Common myeloid progenitor, CD34-positive (primary cell): ENCODE results near the gene ITPRIP.

Experiments
- CTCF ChIA-PET: fragments of 350-600 bp; sonication (Branson Sonifier 250); formaldehyde crosslinking; loops from one replicate; lab custom pipeline; 2021; ENCODE audit warnings: antibody characterized with exemption; lab: Charles Lee
- POLR2A ChIA-PET: fragments of 350-600 bp; sonication (Branson Sonifier 250); formaldehyde crosslinking; loops from one replicate; lab custom pipeline; 2021; ENCODE audit warnings: antibody characterized with exemption; lab: Charles Lee
- DNase-seq, 3 donors: peaks; one replicate each; pipeline versions ENCODE4 v3.0.0 to v3.0.0-alpha.2; 2013
- H3K27ac ChIP-seq, 2 experiments: 1 replicate in 1 of 2; 2 replicates in 1 of 2; pipeline ENCODE4 v1.7.0; 2013; ENCODE audit warnings: inconsistent platforms in 2 of 2, low read length in 2 of 2, mild to moderate bottlenecking in 2 of 2, low read depth in 1 of 2, moderate library complexity in 1 of 2; ENCODE audit not compliant: severe bottlenecking in 2 of 2, insufficient read depth in 1 of 2, poor library complexity in 1 of 2
- H3K27me3 ChIP-seq, 5 experiments: replicated peaks in 2 of 5; 1 replicate in 3 of 5; 2 replicates in 2 of 5; pipeline versions ENCODE4 v1.6.1 to v1.7.0; 2013; ENCODE audit warnings: low read length in 4 of 5, mild to moderate bottlenecking in 2 of 5, moderate library complexity in 2 of 5, inconsistent platforms in 1 of 5; ENCODE audit not compliant: insufficient read depth in 5 of 5, control insufficient read depth in 4 of 5
- H3K36me3 ChIP-seq, 4 experiments: 1 replicate in 2 of 4; 2 replicates in 2 of 4; pipeline versions ENCODE4 v1.6.1 to v1.7.0; 2013; ENCODE audit warnings: low read length in 3 of 4, control low read depth in 1 of 4, mild to moderate bottlenecking in 1 of 4; ENCODE audit not compliant: control insufficient read depth in 4 of 4, insufficient read depth in 4 of 4
- H3K4me1 ChIP-seq, 4 experiments: 1 replicate in 3 of 4; 2 replicates in 1 of 4; pipeline versions ENCODE4 v1.6.1 to v1.7.1; 2013; ENCODE audit warnings: low read length in 3 of 4, mild to moderate bottlenecking in 3 of 4, control low read depth in 1 of 4, inconsistent platforms in 1 of 4, moderate library complexity in 1 of 4; ENCODE audit not compliant: control insufficient read depth in 4 of 4, insufficient read depth in 4 of 4; ENCODE audit errors: control extremely low read depth in 1 of 4
- H3K4me3 ChIP-seq, 7 experiments: 1 replicate in 4 of 7; 2 replicates in 3 of 7; pipeline versions ENCODE4 v1.5.1 to v1.7.0; 2013; ENCODE audit warnings: mild to moderate bottlenecking in 7 of 7, low read length in 6 of 7, moderate library complexity in 6 of 7, inconsistent platforms in 2 of 7, low read depth in 2 of 7, control low read depth in 1 of 7; ENCODE audit not compliant: insufficient read depth in 4 of 7, control insufficient read depth in 1 of 7; ENCODE audit errors: extremely low read depth in 1 of 7
- H3K9me3 ChIP-seq, 5 experiments: 1 replicate in 4 of 5; 2 replicates in 1 of 5; pipeline versions ENCODE4 v1.6.1 to v1.7.1; 2013; ENCODE audit warnings: low read length in 4 of 5, mild to moderate bottlenecking in 2 of 5, inconsistent platforms in 1 of 5, low read depth in 1 of 5, moderate library complexity in 1 of 5; ENCODE audit not compliant: control insufficient read depth in 4 of 5, insufficient read depth in 2 of 5; ENCODE audit errors: control extremely low read depth in 1 of 5
- WGBS: methylation state at CpG from one replicate; pipeline ENCODE4 v1.1.5; 2013; ENCODE audit not compliant: insufficient coverage; 5-methylcytosine and 5-hydroxymethylcytosine counted together

The ITPRIP gene

GRCh38 chr10:104274762-104275721 lies 63.2 kb downstream of the ITPRIP start:
- Histone ChIP-seq H3K4me1 (peaks cover 0 to 20% (median 9%) of the 10 kb centered on the region in 4 experiments), H3K27me3 (no peaks in the 10 kb centered on the region), H3K27ac (no peak overlapping the region), H3K4me3 (peak overlapping the region in 6 of 7 experiments; percentile 35 to 75 (median 50)), H3K36me3 (no peaks in the 10 kb centered on the region), H3K9me3 (no peaks in the 10 kb centered on the region)
- WGBS: 29% methylated on average over 38 of the region's 42 CpGs
- peak; percentile 51 to 65 (median 58) for DNase-seq
- CTCF ChIA-PET: interaction anchor here (0.9 to 9.6 kb wide), 32 partner anchors 8 to 385 kb away, joined by 3 to 207 read pairs (median 6); partner anchors contain the start of genes CFAP43, CFAP58, GSTO1 and ITPRIP
- POLR2A ChIA-PET: interaction anchor here (0.7 to 2.0 kb wide), 3 partner anchors 13 to 154 kb away, joined by 3 to 13 read pairs (median 4); partner anchors contain the start of gene GSTO1

GRCh38 chr10:104273899-104274575 lies 64.2 kb downstream of the ITPRIP start:
- Histone ChIP-seq H3K9me3 (no peaks in the 10 kb centered on the region), H3K36me3 (no peaks in the 10 kb centered on the region), H3K4me3 (peak overlapping the region in 1 of 7 experiments; percentile 75), H3K27ac (no peak overlapping the region), H3K4me1 (peaks cover 8 to 25% (median 14%) of the 10 kb centered on the region in 4 experiments), H3K27me3 (no peaks in the 10 kb centered on the region)
- POLR2A ChIA-PET: interaction anchor here (0.7 to 2.0 kb wide), 3 partner anchors 12 to 153 kb away, joined by 3 to 13 read pairs (median 4); partner anchors contain the start of gene GSTO1
- CTCF ChIA-PET: interaction anchor here (0.9 to 9.6 kb wide), 32 partner anchors 9 to 384 kb away, joined by 3 to 207 read pairs (median 6); partner anchors contain the start of genes CFAP43, CFAP58, GSTO1 and ITPRIP
- DNase-seq: no peak
- WGBS: 96% methylated on average over 4 of the region's 4 CpGs

GRCh38 chr10:104273286-104273685 lies 65.0 kb downstream of the ITPRIP start:
- Histone ChIP-seq H3K4me3 (no peak overlapping the region), H3K9me3 (no peaks in the 10 kb centered on the region), H3K36me3 (peaks cover 0 to 2% (median 0%) of the 10 kb centered on the region in 4 experiments), H3K27ac (no peak overlapping the region), H3K27me3 (no peaks in the 10 kb centered on the region), H3K4me1 (peaks cover 10 to 23% (median 15%) of the 10 kb centered on the region in 4 experiments)
- WGBS: no CpG with 5 or more reads among the region's 1 CpG
- ChIA-PET POLR2A (interaction anchor here (2.0 kb wide), 1 partner anchor 18 kb away, joined by 13 read pairs; the partner anchor contains the start of gene GSTO1), CTCF (interaction anchor here (1.0 to 9.6 kb wide), 21 partner anchors 10 to 383 kb away, joined by 3 to 207 read pairs (median 9); partner anchors contain the start of genes CFAP43, GSTO1, ITPRIP and SFR1)
- no peak for DNase-seq

GRCh38 chr10:104268713-104269645 lies 69.3 kb downstream of the ITPRIP start, which contains the start of gene GSTO2:
TSS of gene GSTO2 (plus strand) at chr10:104269184. CDS start at chr10:104274916, 5,732 bp downstream.
- H3K27me3 ChIP-seq: no peaks in the 10 kb centered on the region
- no peaks in the 10 kb centered on the region for H3K9me3 ChIP-seq
- H3K4me3 ChIP-seq: peak within 1 kb of the TSS; percentile 74 to 95 (median 83)
- H3K27ac ChIP-seq: peak within 1 kb of the TSS; percentile 92 to 94
- peaks cover 5 to 44% (median 22%) of the 10 kb centered on the region in 4 experiments for H3K36me3 ChIP-seq
- ChIA-PET CTCF (interaction anchor here (1.6 to 2.8 kb wide), 2 partner anchors 37 to 82 kb away, joined by 4 to 14 read pairs; no protein-coding TSS in a partner anchor), POLR2A (interaction anchor here (0.6 to 1.2 kb wide), 3 partner anchors 13 to 292 kb away, joined by 3 to 5 read pairs (median 4); no protein-coding TSS in a partner anchor)
- H3K4me1 ChIP-seq: peaks cover 13 to 20% (median 16%) of the 10 kb centered on the region in 4 experiments
- 0% methylated on average over 44 of the region's 59 CpGs for WGBS
- peak; percentile 99 to 100 (median 99) for DNase-seq

GRCh38 chr10:104268405-104268712 lies 69.9 kb downstream of the ITPRIP start:
- CTCF ChIA-PET: interaction anchor here (1.6 kb wide), 1 partner anchor 38 kb away, joined by 4 read pairs; no protein-coding TSS in a partner anchor
- WGBS: 23% methylated on average over 10 of the region's 10 CpGs
- no peak for DNase-seq
- Histone ChIP-seq H3K4me1 (peaks cover 13 to 20% (median 16%) of the 10 kb centered on the region in 4 experiments), H3K9me3 (no peaks in the 10 kb centered on the region), H3K27me3 (no peaks in the 10 kb centered on the region), H3K27ac (peak overlapping the region; percentile 89 to 94), H3K36me3 (peaks cover 7 to 49% (median 26%) of the 10 kb centered on the region in 4 experiments), H3K4me3 (peak overlapping the region; percentile 74 to 95 (median 83))
- POLR2A ChIA-PET: no interaction called here
